Measurements from ENCODE around the gene SCAND1. TPM values are rescaled to one million over a fixed set of nuclear protein-coding genes. Genes with fewer than 3 reads are reported as not detected.

The SCAND1 gene
- total and polyA plus RNA-seq, 9 of the 15 experiments (the other 6 are each of a cell fraction or from before 2014, with no cell fraction given) = 0.08 to 94.0 (median 5.8) TPM

DNA sequence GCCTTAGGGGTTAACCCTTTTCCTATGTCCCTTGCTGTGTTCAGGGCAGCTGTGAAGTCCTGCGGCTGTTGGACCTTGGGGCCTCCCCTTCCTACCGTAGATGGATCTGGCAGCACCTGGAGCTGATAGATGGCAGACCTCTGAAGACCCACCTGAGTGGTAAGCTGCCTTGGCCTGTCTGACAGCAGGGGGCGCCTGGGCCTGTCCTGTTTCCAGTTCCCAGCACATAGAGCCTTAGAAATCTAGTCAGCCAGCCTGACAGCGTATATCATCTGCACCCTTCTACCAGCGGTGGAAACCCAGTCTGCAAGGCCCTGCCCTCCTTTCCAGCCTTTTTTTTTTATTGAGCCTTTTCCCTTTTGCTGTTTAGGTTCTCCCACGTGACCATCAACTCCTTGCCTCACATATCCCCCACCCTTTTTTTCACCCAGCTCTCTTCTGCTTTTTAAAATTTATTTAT is 40.7 kb upstream of the SCAND1 start (continued):
- TF ChIP-seq MAFF (IDR thresholded peaks at IDR 0.05; ENCODE audit: low read length) (no peak), MEIS2 (IDR thresholded peaks at IDR 0.05; ENCODE audit: partially characterized antibody) (peak; percentile 69), CBFA2T3 (IDR thresholded peaks at IDR 0.05) (no peak), ZNF134 (CRISPR knock-in tag; conservative IDR thresholded peaks at IDR 0.05) (no peak), ZFP36 (IDR thresholded peaks at IDR 0.05; ENCODE audit: low read depth, low read length, partially characterized antibody) (peak; percentile 33), SMAD4 (CRISPR knock-in tag; conservative IDR thresholded peaks at IDR 0.05) (no peak), THRAP3 (IDR thresholded peaks at IDR 0.05; ENCODE audit: borderline replicate concordance) (no peak), RB1 (IDR thresholded peaks at IDR 0.05; ENCODE audit: low read depth) (peak; percentile 12; the same call in 1 of the 2 replicates), BACH1 (tag; IDR thresholded peaks at IDR 0.05) (no peak), CREB1 (IDR thresholded peaks at IDR 0.05) (no peak), CREB1 (CRISPR knock-in tag; IDR thresholded peaks at IDR 0.05) (no peak), KAT8 (IDR thresholded peaks at IDR 0.05; ENCODE audit: low read depth) (no peak), SREBF1 (IDR thresholded peaks at IDR 0.05; ENCODE audit: borderline replicate concordance, low read depth, low read length) (no peak), SMARCC2 (IDR thresholded peaks at IDR 0.05; ENCODE audit: low read depth) (no peak), NR3C1 (CRISPR knock-in tag; IDR thresholded peaks at IDR 0.05) (no peak), ZC3H4 (CRISPR knock-in tag; IDR thresholded peaks at IDR 0.05; ENCODE audit: borderline replicate concordance) (no peak), HMGN3 (IDR thresholded peaks at IDR 0.05; ENCODE audit: borderline replicate concordance, extremely low read depth, insufficient read length, low read depth, low read length) (no peak), TGIF2 (CRISPR knock-in tag; IDR thresholded peaks at IDR 0.05) (no peak), RAD21 (CRISPR knock-in tag; conservative IDR thresholded peaks at IDR 0.05 in 1 of 2, IDR thresholded peaks at IDR 0.05 in 1 of 2) (peak; percentile 95 to 99), MBD2 (IDR thresholded peaks at IDR 0.05; ENCODE audit: borderline replicate concordance, low read depth) (no peak), NCOA4 (IDR thresholded peaks at IDR 0.05; ENCODE audit: partially characterized antibody) (no peak), ZNF589 (CRISPR knock-in tag; IDR thresholded peaks at IDR 0.05; ENCODE audit: low read depth) (no peak), ZFX (CRISPR knock-in tag; IDR thresholded peaks at IDR 0.05) (no peak), PHB2 (IDR thresholded peaks at IDR 0.05; ENCODE audit: low read depth) (no peak), ZFPM2 (CRISPR knock-in tag; IDR thresholded peaks at IDR 0.05) (no peak), HEY1 (CRISPR knock-in tag; IDR thresholded peaks at IDR 0.05; ENCODE audit: borderline replicate concordance) (no peak)
- TF ChIP-seq, protein P1, sequence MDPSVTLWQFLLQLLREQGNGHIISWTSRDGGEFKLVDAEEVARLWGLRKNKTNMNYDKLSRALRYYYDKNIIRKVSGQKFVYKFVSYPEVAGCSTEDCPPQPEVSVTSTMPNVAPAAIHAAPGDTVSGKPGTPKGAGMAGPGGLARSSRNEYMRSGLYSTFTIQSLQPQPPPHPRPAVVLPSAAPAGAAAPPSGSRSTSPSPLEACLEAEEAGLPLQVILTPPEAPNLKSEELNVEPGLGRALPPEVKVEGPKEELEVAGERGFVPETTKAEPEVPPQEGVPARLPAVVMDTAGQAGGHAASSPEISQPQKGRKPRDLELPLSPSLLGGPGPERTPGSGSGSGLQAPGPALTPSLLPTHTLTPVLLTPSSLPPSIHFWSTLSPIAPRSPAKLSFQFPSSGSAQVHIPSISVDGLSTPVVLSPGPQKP (CRISPR knock-in tag; IDR thresholded peaks at IDR 0.05) = no peak
- TF ChIP-seq, protein P2, sequence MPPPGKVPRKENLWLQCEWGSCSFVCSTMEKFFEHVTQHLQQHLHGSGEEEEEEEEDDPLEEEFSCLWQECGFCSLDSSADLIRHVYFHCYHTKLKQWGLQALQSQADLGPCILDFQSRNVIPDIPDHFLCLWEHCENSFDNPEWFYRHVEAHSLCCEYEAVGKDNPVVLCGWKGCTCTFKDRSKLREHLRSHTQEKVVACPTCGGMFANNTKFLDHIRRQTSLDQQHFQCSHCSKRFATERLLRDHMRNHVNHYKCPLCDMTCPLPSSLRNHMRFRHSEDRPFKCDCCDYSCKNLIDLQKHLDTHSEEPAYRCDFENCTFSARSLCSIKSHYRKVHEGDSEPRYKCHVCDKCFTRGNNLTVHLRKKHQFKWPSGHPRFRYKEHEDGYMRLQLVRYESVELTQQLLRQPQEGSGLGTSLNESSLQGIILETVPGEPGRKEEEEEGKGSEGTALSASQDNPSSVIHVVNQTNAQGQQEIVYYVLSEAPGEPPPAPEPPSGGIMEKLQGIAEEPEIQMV (tag; conservative IDR thresholded peaks at IDR 0.05; ENCODE audit: low read depth) = no peak
- TF ChIP-seq, protein P3, sequence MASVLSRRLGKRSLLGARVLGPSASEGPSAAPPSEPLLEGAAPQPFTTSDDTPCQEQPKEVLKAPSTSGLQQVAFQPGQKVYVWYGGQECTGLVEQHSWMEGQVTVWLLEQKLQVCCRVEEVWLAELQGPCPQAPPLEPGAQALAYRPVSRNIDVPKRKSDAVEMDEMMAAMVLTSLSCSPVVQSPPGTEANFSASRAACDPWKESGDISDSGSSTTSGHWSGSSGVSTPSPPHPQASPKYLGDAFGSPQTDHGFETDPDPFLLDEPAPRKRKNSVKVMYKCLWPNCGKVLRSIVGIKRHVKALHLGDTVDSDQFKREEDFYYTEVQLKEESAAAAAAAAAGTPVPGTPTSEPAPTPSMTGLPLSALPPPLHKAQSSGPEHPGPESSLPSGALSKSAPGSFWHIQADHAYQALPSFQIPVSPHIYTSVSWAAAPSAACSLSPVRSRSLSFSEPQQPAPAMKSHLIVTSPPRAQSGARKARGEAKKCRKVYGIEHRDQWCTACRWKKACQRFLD (CRISPR knock-in tag; IDR thresholded peaks at IDR 0.05) = no peak

All from K562 (cell line).